GM15510 (cell line): Measurements from ENCODE around the gene RDM1.

Experiments used
- POLR2A ChIP-seq: IDR thresholded peaks from 3 replicates; pipeline ENCODE4 v1.6.1; 2011; ENCODE audit warnings: borderline replicate concordance; ENCODE audit not compliant: insufficient read length; ENCODE audit errors: extremely low read depth

The RDM1 gene, protein sequence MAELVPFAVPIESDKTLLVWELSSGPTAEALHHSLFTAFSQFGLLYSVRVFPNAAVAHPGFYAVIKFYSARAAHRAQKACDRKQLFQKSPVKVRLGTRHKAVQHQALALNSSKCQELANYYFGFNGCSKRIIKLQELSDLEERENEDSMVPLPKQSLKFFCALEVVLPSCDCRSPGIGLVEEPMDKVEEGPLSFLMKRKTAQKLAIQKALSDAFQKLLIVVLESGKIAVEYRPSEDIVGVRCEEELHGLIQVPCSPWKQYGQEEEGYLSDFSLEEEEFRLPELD

DNA sequence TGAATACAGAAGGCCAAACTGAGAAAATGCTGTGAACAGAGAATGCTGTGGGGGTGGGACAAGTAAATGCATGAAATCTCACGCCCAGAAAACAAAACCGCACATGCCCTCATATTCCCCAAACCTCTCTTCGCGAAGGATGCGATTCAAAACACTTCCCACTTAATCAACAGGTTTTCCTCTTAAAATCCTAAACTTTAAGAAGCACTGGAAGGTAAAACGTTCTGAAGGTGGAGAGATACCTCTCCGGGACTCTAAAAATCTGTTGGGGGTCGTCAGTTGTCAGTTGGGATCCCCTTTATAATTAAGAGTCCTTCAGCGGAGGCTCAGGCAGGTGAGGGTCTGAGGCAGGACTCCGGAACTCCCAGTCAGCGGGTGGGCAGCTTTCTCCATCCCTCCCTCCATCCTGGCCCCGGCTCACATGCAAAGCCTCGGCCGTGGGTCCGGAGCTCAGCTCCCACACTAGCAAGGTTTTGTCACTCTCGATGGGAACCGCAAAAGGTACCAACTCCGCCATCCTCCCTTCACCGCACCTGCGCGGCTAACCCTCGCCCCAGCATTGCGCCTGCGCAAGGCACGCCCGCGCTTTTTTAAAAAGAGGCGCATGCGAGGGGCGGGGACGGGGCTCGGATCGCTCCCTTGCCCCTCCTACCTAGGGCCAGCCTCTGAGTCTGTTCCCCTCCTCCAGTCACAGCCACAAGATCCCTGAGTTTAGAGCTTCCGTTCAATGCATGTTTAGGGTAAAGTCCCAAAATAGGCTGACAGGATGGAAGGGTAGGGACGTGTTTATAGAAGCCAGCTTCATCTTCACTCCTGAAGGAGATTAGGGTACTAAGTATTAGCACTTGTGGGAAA, at the start of gene RDM1:
Gene RDM1, minus strand, starts transcription at position 563 of the 855 bp plus-strand sequence. Its CDS starts 46 bp downstream, at position 517.
- TF ChIP-seq POLR2A, result peak; percentile 67

DNA sequence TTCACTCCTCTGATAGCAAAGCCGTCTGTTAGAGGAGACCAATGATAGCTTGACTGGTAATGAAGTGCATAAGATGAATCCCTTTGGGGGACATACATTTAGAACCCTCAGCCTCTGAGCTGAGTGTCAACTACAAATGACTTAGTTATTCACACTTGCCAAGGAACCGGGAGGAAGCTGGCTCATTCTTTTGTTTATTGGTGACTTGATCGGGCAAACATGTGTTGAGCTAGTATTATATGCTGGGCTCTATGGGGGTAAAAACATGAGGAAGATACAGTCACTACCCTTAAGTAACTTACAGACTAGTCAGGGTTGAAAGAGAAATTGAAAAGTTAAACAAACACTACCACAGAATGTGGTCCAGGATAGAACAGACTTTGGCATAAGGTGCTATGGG, 47.8 kb upstream of the RDM1 start:
- no peak for TF ChIP-seq POLR2A

DNA sequence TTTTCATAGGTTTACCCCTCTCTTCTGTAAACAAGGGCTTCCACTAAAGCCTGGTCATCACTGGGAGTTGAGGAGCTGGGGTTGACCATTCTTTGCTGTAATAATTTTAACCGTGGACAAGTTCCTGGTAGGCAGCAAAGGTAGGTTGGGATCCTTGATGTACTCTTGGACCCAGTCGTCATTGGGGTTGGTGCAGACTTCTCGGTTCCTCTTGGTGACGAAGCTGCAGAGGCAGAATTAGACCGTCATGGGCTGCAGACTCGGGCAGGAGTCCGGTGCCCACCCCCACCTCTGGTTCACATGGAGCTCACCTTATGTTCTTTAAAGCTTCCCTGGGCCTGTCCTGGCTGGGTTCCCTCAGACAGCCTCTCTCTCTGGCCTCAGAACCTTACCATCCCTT, 46.9 kb upstream of the RDM1 start:
- no peak for TF ChIP-seq POLR2A

DNA sequence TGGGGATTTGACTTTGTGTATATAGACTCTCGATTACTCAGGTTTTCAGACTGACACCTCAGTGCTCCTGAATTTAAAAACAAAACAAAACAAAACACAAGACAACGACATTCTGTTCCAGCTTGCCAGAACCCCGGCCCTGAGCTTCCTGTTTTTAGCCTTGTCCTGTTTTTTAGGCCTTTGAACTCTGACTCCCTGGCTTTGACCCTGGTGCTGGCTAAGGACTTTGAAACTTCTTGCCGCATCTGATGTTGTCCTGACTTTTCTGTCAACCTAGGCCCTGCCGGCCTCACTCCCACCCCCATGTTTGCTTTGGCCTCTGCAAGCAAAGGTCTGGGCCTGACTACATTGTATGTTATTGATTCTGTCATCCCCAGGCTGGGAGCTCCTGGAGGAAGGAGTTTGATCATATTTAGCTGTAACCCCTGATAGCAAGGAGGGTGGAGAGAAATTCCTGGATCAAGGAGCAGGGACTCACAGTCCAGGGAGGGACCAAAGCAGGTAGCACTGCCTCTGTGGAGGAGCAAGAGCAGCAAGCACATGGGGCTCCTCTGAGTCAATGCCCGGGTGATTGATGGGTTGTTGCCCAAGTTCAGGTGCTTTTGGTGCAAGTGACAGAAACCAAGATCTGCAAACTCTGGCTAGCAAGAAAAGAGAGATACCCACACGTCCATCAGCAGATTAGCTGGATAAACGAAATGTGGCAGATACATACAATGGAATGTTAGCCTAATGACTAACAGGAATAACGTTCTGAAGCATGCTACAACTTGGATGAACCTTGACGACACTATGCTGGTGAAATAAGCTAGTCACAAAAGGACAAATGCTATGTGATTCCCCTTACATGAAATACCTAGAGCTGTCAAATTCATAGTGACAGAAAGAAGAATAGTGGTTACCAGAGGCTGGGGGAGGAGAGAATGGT, 43.0 kb upstream of the RDM1 start:
- no peak for TF ChIP-seq POLR2A

DNA sequence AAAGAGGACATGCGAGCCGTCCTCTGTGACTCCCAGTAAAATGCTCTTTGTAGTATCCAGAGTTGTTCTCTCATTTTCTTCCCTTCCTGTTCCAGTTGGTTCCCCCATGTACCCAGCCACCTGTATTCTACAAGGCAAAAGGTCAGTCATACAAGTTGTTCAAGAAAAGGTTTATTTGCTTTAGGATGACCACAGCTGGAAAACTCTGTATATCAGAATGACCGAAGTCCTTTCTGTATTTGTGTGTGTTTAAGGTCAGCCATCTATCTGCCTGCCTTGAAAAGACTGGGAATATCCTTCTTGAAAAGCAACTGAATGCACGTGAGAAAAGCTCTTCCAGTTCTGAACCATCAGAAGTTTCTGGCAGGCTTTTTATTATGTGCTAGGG, 42.4 kb upstream of the RDM1 start:
- no peak for TF ChIP-seq POLR2A

DNA sequence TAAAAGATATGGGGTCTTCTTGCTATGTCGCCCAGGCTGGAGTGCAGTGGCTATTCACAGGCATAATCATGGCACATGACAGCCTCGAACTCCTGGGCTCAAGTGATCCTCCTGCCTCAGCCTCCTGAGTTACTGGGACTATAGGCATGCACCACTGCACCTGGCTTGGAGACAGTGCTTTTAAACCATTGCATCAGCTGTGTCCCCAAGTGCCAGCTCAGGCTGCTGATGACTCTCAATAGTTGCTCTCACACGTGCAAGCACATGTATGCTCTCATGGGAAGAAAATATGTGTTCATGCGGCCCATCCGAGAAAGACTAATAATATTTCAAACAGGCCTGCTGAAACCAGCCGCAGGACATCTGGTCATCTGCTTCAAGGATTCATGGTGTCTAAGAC, 42.0 kb upstream of the RDM1 start:
- no peak for TF ChIP-seq POLR2A

DNA sequence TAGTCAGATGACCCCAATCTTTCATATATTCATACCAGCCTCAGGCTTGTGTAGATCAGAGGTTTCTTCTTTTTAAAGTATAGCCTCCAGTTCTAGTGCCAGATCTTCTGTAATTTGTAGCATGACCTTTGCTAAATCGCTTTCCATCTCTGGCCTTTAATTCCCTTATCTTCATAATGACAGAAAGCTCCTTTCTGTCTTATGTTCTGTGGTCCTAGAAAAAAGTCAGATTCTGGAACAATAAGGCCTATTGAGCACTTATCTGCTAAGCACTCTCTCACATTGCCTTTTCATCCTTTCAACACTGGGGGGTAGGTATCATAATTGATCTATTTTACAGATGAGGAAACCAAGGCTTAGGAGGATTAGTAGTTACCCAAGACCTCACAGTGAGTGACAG, 41.5 kb upstream of the RDM1 start:
- TF ChIP-seq POLR2A, result no peak

DNA sequence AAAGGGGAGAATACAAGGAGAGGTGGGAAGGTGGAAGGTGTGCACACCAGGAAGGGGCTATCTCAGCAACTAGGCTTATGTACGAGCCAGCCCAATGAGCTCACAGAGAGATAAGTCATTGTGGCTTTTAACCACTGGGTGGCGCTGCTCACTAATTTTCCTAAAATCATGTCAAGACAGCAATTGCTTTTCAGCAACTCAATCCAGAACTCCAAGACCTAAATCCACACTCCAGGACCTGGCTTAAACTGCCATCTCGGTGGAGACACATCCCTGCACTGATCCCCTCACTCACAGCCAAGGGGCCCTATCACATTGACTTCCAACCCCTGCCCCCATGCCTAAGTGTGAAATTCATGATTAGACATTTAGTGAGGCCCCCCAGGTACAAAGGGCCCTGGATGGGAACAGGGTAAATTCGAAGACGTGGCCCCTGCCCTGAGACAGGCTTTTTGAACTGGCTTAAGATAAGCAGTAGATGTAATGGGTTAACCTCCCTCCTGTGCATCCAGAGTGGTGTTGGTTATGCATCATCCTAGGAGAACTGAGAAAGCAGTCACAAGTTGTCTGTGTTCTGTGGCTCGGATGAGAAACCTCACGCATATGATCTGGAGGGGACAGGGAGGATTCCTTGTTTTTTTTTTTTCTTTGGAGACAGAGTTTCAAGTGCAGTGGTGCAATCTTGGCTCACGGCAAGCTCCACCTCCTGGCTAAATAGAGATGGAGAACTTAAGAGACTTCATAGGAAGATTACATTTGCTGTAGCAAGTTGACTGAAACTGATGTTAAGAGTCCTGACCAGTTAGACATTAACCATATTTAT, 39.2 kb upstream of the RDM1 start:
- no peak for TF ChIP-seq POLR2A

DNA sequence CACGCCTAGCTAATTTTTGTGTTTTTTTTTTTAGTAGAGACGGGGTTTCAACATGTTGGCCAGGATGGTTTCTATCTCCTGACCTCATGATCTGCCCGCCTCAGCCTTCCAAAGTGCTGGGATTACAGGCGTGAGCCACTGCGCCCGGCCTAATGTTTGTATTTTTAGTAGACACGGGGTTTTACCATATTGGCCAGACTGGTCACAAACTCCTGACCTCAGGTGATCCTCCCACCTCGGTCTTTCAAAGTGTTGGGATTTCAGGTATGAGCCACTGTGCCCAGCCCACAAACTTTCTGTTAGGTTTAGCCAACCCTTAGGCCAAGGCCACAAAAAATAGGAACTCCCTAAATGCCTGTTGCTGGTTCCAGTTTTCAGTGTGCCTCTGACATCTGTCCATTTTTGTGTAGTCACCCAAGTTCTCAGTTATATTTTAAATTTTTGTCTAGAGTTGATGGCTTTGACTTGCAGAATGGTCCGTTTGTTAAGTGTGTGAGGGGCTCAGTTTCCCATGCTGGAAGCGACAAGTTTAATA, 38.0 kb upstream of the RDM1 start:
- no peak for TF ChIP-seq POLR2A

DNA sequence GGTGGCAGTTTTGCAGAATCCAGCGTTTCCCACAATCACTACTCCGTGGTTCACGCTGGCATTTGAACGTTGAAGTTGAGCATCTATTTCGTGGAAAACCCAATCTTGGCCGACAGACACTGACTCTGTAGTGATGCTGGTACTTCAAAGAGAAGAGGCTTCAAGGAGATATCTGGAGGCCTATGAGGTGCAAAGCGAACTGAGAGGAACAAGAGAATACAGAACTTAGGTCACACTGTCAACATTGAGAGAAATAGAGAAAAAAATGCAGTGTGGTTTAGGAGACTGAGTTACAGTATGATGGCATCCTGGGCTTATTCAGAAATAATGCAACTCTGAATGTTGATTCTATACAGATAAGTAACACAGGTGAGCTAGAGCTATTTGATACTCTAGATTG, 34.7 kb upstream of the RDM1 start:
- no peak for TF ChIP-seq POLR2A

DNA sequence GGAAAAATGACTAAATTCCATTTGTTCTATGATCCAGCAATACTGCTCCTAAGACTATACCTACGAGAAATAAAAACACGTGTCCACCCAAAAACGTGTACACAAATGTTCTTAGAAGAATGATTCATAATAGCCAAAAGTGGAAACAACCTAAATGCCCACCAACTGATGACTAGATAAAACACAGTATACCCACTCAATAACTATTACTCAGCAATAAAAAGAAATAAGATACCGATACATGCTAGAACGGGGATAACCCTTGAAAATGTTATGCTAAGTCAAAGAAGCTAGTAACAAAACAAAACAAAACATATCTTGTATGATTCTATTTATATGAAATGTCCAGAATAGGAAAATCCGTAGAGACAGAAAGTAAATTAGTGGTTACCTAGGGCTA, 33.1 kb upstream of the RDM1 start:
- TF ChIP-seq POLR2A, result no peak

DNA sequence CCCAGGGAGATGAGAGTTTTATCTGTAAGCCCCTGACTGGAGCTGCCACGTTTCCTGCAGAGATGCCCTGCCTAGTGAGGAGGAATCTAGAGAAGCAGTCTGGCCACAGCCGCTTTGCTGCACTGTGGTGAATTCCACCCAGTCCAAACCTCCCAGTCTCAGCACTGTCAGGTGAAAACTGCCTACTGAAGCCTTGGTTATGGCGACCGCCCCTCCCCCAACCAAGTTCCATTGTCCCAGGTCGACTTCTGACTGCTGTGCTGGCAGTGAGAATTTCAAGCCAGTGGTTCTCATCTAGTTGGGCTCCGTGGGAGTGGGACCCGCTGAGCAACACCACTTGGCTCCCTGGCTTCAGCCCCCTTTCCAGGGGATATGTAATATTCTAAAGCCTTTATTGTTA, 23.1 kb upstream of the RDM1 start:
- TF ChIP-seq POLR2A, result no peak

DNA sequence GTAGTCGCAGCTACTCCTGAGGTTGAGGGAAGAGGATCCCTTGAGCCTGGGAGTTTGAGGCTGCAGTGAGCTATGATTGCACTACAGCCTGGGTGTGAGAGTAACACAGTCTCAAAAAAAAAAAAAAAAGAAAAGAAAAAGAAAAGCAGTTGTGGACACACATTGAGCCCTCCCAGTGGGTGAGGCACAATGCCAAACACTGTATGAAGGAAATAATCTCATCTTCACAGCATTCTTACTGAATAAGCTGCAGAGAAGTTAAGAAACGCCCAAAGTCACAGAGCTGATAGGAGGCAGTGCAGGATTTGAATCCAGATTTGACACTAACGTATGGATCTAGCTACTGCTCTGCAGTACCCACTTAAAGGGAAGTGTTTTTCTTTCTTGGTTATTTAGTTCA, 18.8 kb upstream of the RDM1 start:
- no peak for TF ChIP-seq POLR2A

DNA sequence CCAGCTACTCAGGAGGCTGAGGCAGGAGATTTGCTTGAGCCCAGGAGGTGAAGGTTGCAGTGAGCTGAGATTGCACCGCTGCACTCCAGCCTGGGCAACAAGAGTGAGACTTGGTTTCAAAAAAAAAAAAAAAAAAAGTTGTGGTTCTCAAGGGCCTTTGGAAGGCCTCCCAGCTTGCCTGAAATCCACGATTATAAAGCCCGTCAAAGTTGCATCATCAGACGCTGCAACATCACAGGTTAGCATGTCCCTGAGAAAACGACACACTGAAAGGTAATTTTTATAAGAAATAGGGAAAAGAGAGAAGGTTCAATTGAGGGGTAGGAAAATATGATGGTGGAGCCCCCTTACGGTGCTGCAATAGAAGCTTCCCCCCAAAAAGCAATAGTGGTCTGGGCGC, 17.5 kb upstream of the RDM1 start:
- no peak for TF ChIP-seq POLR2A
